22Rv1 (cell line): ENCODE results near the gene YIPF3.

Source experiments
- ZFX ChIP-seq: fragments of 450-650 bp; IDR thresholded peaks from 2 replicates; pipeline ENCODE4 v1.6.1; 2017; ENCODE audit warnings: antibody characterized with exemption, borderline replicate concordance
- TF ChIP-seq, protein P1 (sequence below): fragments of 450-650 bp; IDR thresholded peaks from 2 replicates; pipeline ENCODE4 v1.5.1; 2017; ENCODE audit warnings: mild to moderate bottlenecking

DNA sequence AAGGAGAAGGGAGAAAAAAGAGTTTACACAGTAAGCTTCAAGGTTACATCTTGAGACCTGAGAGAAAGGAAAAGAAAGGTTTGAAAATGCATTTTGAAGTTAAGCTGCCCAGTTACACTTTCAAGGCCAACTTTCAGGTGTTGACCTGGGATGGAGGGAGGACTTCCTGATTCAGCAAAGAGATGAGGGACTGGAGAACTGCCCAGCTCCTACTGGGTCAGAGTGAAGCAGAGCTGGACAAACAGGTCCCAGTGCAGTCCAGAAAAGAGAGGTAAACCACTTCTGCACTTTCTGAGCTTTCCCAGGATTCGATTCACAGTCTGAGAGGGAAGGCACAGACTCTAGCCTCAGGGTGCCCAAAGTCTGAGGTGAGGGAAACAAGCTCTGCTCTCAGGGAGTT is 45.3 kb downstream of the YIPF3 start:
- TF ChIP-seq, protein P1, sequence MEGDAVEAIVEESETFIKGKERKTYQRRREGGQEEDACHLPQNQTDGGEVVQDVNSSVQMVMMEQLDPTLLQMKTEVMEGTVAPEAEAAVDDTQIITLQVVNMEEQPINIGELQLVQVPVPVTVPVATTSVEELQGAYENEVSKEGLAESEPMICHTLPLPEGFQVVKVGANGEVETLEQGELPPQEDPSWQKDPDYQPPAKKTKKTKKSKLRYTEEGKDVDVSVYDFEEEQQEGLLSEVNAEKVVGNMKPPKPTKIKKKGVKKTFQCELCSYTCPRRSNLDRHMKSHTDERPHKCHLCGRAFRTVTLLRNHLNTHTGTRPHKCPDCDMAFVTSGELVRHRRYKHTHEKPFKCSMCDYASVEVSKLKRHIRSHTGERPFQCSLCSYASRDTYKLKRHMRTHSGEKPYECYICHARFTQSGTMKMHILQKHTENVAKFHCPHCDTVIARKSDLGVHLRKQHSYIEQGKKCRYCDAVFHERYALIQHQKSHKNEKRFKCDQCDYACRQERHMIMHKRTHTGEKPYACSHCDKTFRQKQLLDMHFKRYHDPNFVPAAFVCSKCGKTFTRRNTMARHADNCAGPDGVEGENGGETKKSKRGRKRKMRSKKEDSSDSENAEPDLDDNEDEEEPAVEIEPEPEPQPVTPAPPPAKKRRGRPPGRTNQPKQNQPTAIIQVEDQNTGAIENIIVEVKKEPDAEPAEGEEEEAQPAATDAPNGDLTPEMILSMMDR, result no peak
- no peak for TF ChIP-seq ZFX
